SU-DHL-6 (cell line): ENCODE data around the gene TIGIT.

Experiments
- H2AFZ ChIP-seq: fragments of 200-600 bp; sonication (generic); 2 replicates; pipeline ENCODE4 v1.6.1; 2014; ENCODE audit warnings: low read depth, mild to moderate bottlenecking, moderate library complexity, mixed read lengths, antibody characterized with exemption, low read length; ENCODE audit not compliant: severe bottlenecking
- H3F3A ChIP-seq: fragments of 200-600 bp; shearing (Covaris generic); 2 replicates; pipeline ENCODE4 v1.6.0; 2016; ENCODE audit warnings: antibody characterized with exemption, mild to moderate bottlenecking; ENCODE audit not compliant: insufficient read depth
- H3K27ac ChIP-seq: fragments of 200-600 bp; sonication (generic); 2 replicates; pipeline ENCODE4 v1.5.1; 2016; ENCODE audit warnings: low read depth, mild to moderate bottlenecking, low read length, moderate library complexity, mixed read lengths
- H3K27me3 ChIP-seq: fragments of 200-600 bp; sonication (generic), shearing (Covaris generic); 2 replicates; pipeline ENCODE4 v1.6.0; 2014; ENCODE audit warnings: mild to moderate bottlenecking, low read length
- H3K36me3 ChIP-seq: fragments of 200-600 bp; sonication (generic); 2 replicates; pipeline ENCODE4 v1.6.1; 2014; ENCODE audit warnings: mild to moderate bottlenecking, low read length, mixed read lengths
- H3K4me2 ChIP-seq: fragments of 300-600, 200-600 bp; shearing (Covaris generic), sonication (generic); 2 replicates; pipeline ENCODE4 v1.6.0; 2014; ENCODE audit warnings: low read length, low read depth, mild to moderate bottlenecking; ENCODE audit not compliant: poor library complexity, severe bottlenecking
- H3K4me3 ChIP-seq: fragments of 200-600 bp; sonication (generic); 2 replicates; pipeline ENCODE4 v1.5.1; 2014; ENCODE audit warnings: antibody characterized with exemption, low read length, mild to moderate bottlenecking, mixed read lengths; ENCODE audit not compliant: insufficient read depth, poor library complexity, severe bottlenecking
- H3K79me2 ChIP-seq: fragments of 200-600 bp; sonication (generic); 2 replicates; pipeline ENCODE4 v1.6.1; 2014; ENCODE audit warnings: mild to moderate bottlenecking, low read length, moderate library complexity; ENCODE audit not compliant: insufficient read depth
- H3K9ac ChIP-seq: fragments of 200-600 bp; sonication (generic); 2 replicates; pipeline ENCODE4 v1.7.0; 2014; ENCODE audit warnings: mild to moderate bottlenecking, low read length
- H3K9me2 ChIP-seq: fragments of 200-600 bp; sonication (generic); replicated peaks from 2 replicates; pipeline ENCODE4 v1.6.1; 2014; ENCODE audit warnings: low read length; ENCODE audit not compliant: insufficient read depth
- H3K9me3 ChIP-seq: fragments of 200-600 bp; sonication (generic); 2 replicates; pipeline ENCODE4 v1.6.1; 2014; ENCODE audit warnings: low read length, mixed read lengths; ENCODE audit not compliant: insufficient read depth
- H4K20me1 ChIP-seq: fragments of 200-600 bp; sonication (generic); 2 replicates; pipeline ENCODE4 v1.6.1; 2014; ENCODE audit warnings: low read depth, mild to moderate bottlenecking, antibody characterized with exemption, low read length, moderate library complexity, mixed read lengths
- CTCF ChIP-seq: fragments of 200-600 bp; sonication (generic); IDR thresholded peaks from one replicate; pipeline ENCODE4 v1.5.1; 2017; ENCODE audit warnings: antibody characterized with exemption, mild to moderate bottlenecking, low read length, moderate library complexity; ENCODE audit not compliant: insufficient read depth, poor library complexity, severe bottlenecking
- EZH2phosphoT487 ChIP-seq: fragments of 200-600 bp; sonication (generic), shearing (Covaris generic); conservative IDR thresholded peaks from 2 replicates; pipeline ENCODE4 v1.6.1; 2018; ENCODE audit warnings: mild to moderate bottlenecking, antibody characterized with exemption, low read length, moderate library complexity, mixed read lengths

TIGIT gene

DNA sequence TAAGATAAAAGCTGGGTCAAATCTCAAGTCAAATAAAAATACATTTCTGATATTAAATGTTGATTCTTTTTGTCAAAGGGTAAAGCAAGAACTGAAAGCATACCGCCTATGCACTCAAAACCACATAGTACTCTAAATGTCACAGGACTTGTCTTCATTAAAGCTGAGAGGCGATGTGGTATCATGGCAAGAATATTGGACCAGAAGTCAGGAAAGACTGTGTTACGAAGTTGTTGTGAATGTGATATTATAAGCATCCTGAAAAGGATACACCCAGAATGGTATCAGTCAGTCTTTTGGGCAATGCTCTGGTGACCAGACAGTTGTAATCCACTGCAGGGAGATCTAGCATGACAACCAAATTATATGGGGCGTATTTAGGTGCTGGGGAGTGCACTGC lies 33.8 kb downstream of the TIGIT start:
- Histone ChIP-seq H2AFZ (no peak overlapping the region), H3K4me2 (peak overlapping the region; percentile 33), H3K36me3 (no peaks in the 10 kb centered on the region), H3K4me3 (no peak overlapping the region), H3K79me2 (no peaks in the 10 kb centered on the region), H3K9me2 (no peaks in the 10 kb centered on the region), H4K20me1 (no peaks in the 10 kb centered on the region), H3K27ac (peak overlapping the region; percentile 26; the same call in 1 of the 2 replicates), H3K9me3 (peaks cover 10% of the 10 kb centered on the region; the same call in 1 of the 2 replicates), H3K9ac (no peak overlapping the region), H3F3A (peaks cover 8% of the 10 kb centered on the region), H3K27me3 (no peaks in the 10 kb centered on the region)
- TF ChIP-seq EZH2phosphoT487 (no peak), CTCF (no peak)

GRCh38 chr3:114328345-114328744 lies 34.5 kb downstream of the TIGIT start:
- Histone ChIP-seq H2AFZ (no peak overlapping the region), H3F3A (peaks cover 12% of the 10 kb centered on the region), H3K79me2 (no peaks in the 10 kb centered on the region), H3K9me2 (no peaks in the 10 kb centered on the region), H3K4me3 (no peak overlapping the region), H3K36me3 (no peaks in the 10 kb centered on the region), H4K20me1 (no peaks in the 10 kb centered on the region), H3K27me3 (no peaks in the 10 kb centered on the region), H3K4me2 (no peak overlapping the region), H3K9me3 (peaks cover 10% of the 10 kb centered on the region; the same call in 1 of the 2 replicates), H3K27ac (peak overlapping the region; percentile 26; the same call in 1 of the 2 replicates), H3K9ac (no peak overlapping the region)
- no peak for TF ChIP-seq EZH2phosphoT487

- Histone ChIP-seq H3K27ac (no peak overlapping the region), H3F3A (peaks cover 16% of the 10 kb centered on the region), H3K27me3 (no peaks in the 10 kb centered on the region), H3K9me2 (no peaks in the 10 kb centered on the region), H3K9me3 (peaks cover 10% of the 10 kb centered on the region; the same call in 1 of the 2 replicates), H4K20me1 (no peaks in the 10 kb centered on the region), H3K4me2 (no peak overlapping the region), H3K79me2 (no peaks in the 10 kb centered on the region), H3K9ac (no peak overlapping the region), H3K4me3 (no peak overlapping the region), H2AFZ (no peak overlapping the region), H3K36me3 (no peaks in the 10 kb centered on the region)
- no peak for TF ChIP-seq EZH2phosphoT487
- TF ChIP-seq CTCF = no peak
Observed at GRCh38 chr3:114329823-114330222, 36.0 kb downstream of the TIGIT start.

- no peak overlapping the region for H3K9ac ChIP-seq
- no peaks in the 10 kb centered on the region for H3K36me3 ChIP-seq
- no peak overlapping the region for H3K4me2 ChIP-seq
- no peaks in the 10 kb centered on the region for H4K20me1 ChIP-seq
- H3K4me3 ChIP-seq = no peak overlapping the region
- H2AFZ ChIP-seq = no peak overlapping the region
- peaks cover 10% of the 10 kb centered on the region; the same call in 1 of the 2 replicates for H3K9me3 ChIP-seq
- H3F3A ChIP-seq = peaks cover 16% of the 10 kb centered on the region
- no peaks in the 10 kb centered on the region for H3K79me2 ChIP-seq
- TF ChIP-seq CTCF (no peak), EZH2phosphoT487 (no peak)
- H3K9me2 ChIP-seq = no peaks in the 10 kb centered on the region
- peak overlapping the region; percentile 89; the same call in 1 of the 2 replicates for H3K27ac ChIP-seq
- H3K27me3 ChIP-seq = no peaks in the 10 kb centered on the region
Observed at GRCh38 chr3:114331007-114331406, 37.2 kb downstream of the TIGIT start.
